ENCODE data around the gene PRG2. TPM values are rescaled to one million over a fixed set of nuclear protein-coding genes. Genes with fewer than 3 reads are reported as not detected.

The PRG2 gene
- total RNA-seq, 1 donor from 2014 or later: not detected

GRCh38 chr11:57345555-57346211, 44.8 kb downstream of the PRG2 start:
- H3K27ac Mint-ChIP-seq (ENCODE audit: unreplicated experiment): peak overlapping the region; percentile 41
- peak; percentile 85 for TF ChIP-seq CTCF (IDR thresholded peaks at IDR 0.05; ENCODE audit: partially characterized antibody, unreplicated experiment)

GRCh38 chr11:57344826-57345225, 45.6 kb downstream of the PRG2 start:
- peaks cover 12% of the 10 kb centered on the region for H3K36me3 Mint-ChIP-seq (ENCODE audit: unreplicated experiment)
- no peak for TF ChIP-seq CTCF (IDR thresholded peaks at IDR 0.05; ENCODE audit: partially characterized antibody, unreplicated experiment)
- peaks cover 17% of the 10 kb centered on the region for H3K27me3 Mint-ChIP-seq (ENCODE audit: unreplicated experiment)
- no peak for DNase-seq
- peaks cover 36% of the 10 kb centered on the region for H3K4me1 Mint-ChIP-seq (ENCODE audit: low read depth, unreplicated experiment)
- H3K4me3 Mint-ChIP-seq (ENCODE audit: unreplicated experiment): peak overlapping the region; percentile 72
- no peak overlapping the region for H3K27ac Mint-ChIP-seq (ENCODE audit: unreplicated experiment)
- peaks cover 13% of the 10 kb centered on the region for H3K9me3 Mint-ChIP-seq (ENCODE audit: unreplicated experiment)

More at GRCh38 chr11:57345555-57346211, 44.8 kb downstream of the PRG2 start:
- peak; percentile 63 for DNase-seq
- Mint-ChIP-seq H3K4me3 (ENCODE audit: unreplicated experiment) (peak overlapping the region; percentile 72), H3K27me3 (ENCODE audit: unreplicated experiment) (peaks cover 9% of the 10 kb centered on the region), H3K9me3 (ENCODE audit: unreplicated experiment) (peaks cover 7% of the 10 kb centered on the region), H3K36me3 (ENCODE audit: unreplicated experiment) (peaks cover 3% of the 10 kb centered on the region), H3K4me1 (ENCODE audit: low read depth, unreplicated experiment) (peaks cover 33% of the 10 kb centered on the region)

GRCh38 chr11:57343825-57344224, 46.6 kb downstream of the PRG2 start:
- H3K4me3 Mint-ChIP-seq (ENCODE audit: unreplicated experiment): peak overlapping the region; percentile 78
- no peak for DNase-seq
- H3K27me3 Mint-ChIP-seq (ENCODE audit: unreplicated experiment): peaks cover 24% of the 10 kb centered on the region
- no peak overlapping the region for H3K27ac Mint-ChIP-seq (ENCODE audit: unreplicated experiment)
- H3K36me3 Mint-ChIP-seq (ENCODE audit: unreplicated experiment): peaks cover 16% of the 10 kb centered on the region
- peaks cover 37% of the 10 kb centered on the region for H3K4me1 Mint-ChIP-seq (ENCODE audit: low read depth, unreplicated experiment)
- peaks cover 19% of the 10 kb centered on the region for H3K9me3 Mint-ChIP-seq (ENCODE audit: unreplicated experiment)
- TF ChIP-seq CTCF (IDR thresholded peaks at IDR 0.05; ENCODE audit: partially characterized antibody, unreplicated experiment): no peak

- DNase-seq: no peak
- H3K36me3 Mint-ChIP-seq (ENCODE audit: unreplicated experiment): peaks cover 16% of the 10 kb centered on the region
- peaks cover 21% of the 10 kb centered on the region for H3K9me3 Mint-ChIP-seq (ENCODE audit: unreplicated experiment)
- peaks cover 40% of the 10 kb centered on the region for H3K4me1 Mint-ChIP-seq (ENCODE audit: low read depth, unreplicated experiment)
- H3K27ac Mint-ChIP-seq (ENCODE audit: unreplicated experiment): peak overlapping the region; percentile 55
- H3K4me3 Mint-ChIP-seq (ENCODE audit: unreplicated experiment): peak overlapping the region; percentile 78
- no peak for TF ChIP-seq CTCF (IDR thresholded peaks at IDR 0.05; ENCODE audit: partially characterized antibody, unreplicated experiment)
- peaks cover 30% of the 10 kb centered on the region for H3K27me3 Mint-ChIP-seq (ENCODE audit: unreplicated experiment)
These were observed 47.7 kb downstream of the PRG2 start for GRCh38 chr11:57342702-57343101.

GRCh38 chr11:57341250-57341808, 49.1 kb downstream of the PRG2 start:
- H3K27ac Mint-ChIP-seq (ENCODE audit: unreplicated experiment): no peak overlapping the region
- H3K9me3 Mint-ChIP-seq (ENCODE audit: unreplicated experiment): peaks cover 21% of the 10 kb centered on the region
- peak overlapping the region; percentile 97 for H3K4me3 Mint-ChIP-seq (ENCODE audit: unreplicated experiment)
- TF ChIP-seq CTCF (IDR thresholded peaks at IDR 0.05; ENCODE audit: partially characterized antibody, unreplicated experiment): no peak
- peaks cover 43% of the 10 kb centered on the region for H3K4me1 Mint-ChIP-seq (ENCODE audit: low read depth, unreplicated experiment)
- DNase-seq: no peak
- H3K36me3 Mint-ChIP-seq (ENCODE audit: unreplicated experiment): peaks cover 16% of the 10 kb centered on the region
- peaks cover 31% of the 10 kb centered on the region for H3K27me3 Mint-ChIP-seq (ENCODE audit: unreplicated experiment)
